Measurements from ENCODE around the gene ABLIM1. TPM values are rescaled to one million over a fixed set of nuclear protein-coding genes. Genes with fewer than 3 reads are reported as not detected.

ABLIM1 gene
- total and polyA plus RNA-seq, 4 donors, result 20.0 to 135 (median 59.9) TPM

GRCh38 chr10:114408968-114409444 is 249.1 kb downstream of the ABLIM1 start:
- no peak overlapping the region for H3K4me3 ChIP-seq
- peaks cover 8 to 18% (median 12%) of the 10 kb centered on the region in 5 donors for H3K4me1 ChIP-seq (ENCODE audit: control insufficient read depth in 5 of 5, insufficient read depth in 5 of 5, low read length in 5 of 5)
- H3K27me3 ChIP-seq (ENCODE audit: control insufficient read depth in 3 of 3, insufficient read depth in 3 of 3, low read length in 2 of 3), result peaks cover 0 to 7% (median 0%) of the 10 kb centered on the region in 3 donors
- 62 to 64% methylated on average over 5 of the region's 5 CpGs for WGBS, 2 donors
- H3K9me3 ChIP-seq (ENCODE audit: control insufficient read depth in 4 of 4, insufficient read depth in 3 of 4, low read length in 3 of 4), result no peaks in the 10 kb centered on the region
- no peaks in the 10 kb centered on the region for H3K36me3 ChIP-seq (ENCODE audit: control insufficient read depth in 4 of 4, insufficient read depth in 4 of 4, low read length in 4 of 4)
- no peak for TF ChIP-seq CTCF (IDR thresholded peaks at IDR 0.05; ENCODE audit: control extremely low read depth, extremely low read depth)
- ATAC-seq (ENCODE audit: insufficient read depth, low FRiP score), result no peak
- no peak overlapping the region for H3K9ac ChIP-seq (ENCODE audit: insufficient read depth in 1 of 2, low read length in 2 of 2)
- DNase-seq, result no peak
- H3K27ac ChIP-seq (ENCODE audit: low read depth in 1 of 2, low read length in 1 of 2), result no peak overlapping the region

DNA sequence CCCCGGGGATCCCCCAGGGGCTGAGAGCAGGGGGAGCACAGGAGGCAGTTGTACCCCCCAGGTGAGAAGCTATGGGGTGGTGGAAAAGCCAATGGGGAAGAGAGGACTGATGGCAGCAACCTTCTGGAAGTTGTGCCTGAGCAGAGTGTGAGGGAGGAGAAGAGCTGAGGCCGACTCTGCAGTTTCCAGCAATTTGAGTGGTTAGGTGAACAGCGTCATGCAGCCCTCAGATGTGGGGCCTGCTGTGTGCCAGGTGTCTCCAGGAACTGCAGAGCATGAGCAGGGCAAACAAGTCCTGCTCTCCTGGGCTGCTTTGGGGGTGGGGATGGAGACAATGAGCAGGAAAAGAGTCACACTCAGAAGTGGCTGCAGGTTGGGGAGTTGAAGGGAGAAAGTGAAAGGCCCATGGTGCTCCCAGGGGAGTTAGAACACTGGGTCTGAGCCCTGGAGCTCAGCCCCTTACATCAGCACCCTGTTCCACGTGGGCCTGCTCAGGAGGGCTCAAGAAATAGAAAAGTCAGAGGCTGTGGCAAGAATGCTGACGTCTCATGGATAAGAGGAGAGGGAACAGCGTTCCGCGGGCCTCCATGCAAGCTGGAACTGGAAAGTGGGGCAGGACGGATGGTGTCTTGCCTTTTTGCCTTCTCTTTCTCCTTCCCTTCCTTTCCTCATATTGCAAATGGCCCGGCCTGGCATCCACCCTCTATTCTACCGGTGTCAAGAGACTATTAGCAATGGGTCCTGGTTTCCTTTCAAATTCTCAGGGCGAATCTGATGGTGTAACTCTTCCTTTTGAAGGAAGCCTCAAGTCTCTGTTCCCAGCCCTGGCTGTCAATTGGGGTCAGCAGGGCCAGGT is 249.7 kb downstream of the ABLIM1 start:
- DNase-seq, result no peak
- no peak for TF ChIP-seq CTCF (IDR thresholded peaks at IDR 0.05; ENCODE audit: control extremely low read depth, extremely low read depth)
- H3K36me3 ChIP-seq (ENCODE audit: control insufficient read depth in 4 of 4, insufficient read depth in 4 of 4, low read length in 4 of 4), result no peaks in the 10 kb centered on the region
- H3K4me3 ChIP-seq, result no peak overlapping the region
- 81 to 89% methylated on average over 12 of the region's 12 CpGs for WGBS, 2 donors
- H3K9me3 ChIP-seq (ENCODE audit: control insufficient read depth in 4 of 4, insufficient read depth in 3 of 4, low read length in 3 of 4), result no peaks in the 10 kb centered on the region
- no peak overlapping the region for H3K27ac ChIP-seq (ENCODE audit: low read depth in 1 of 2, low read length in 1 of 2)
- no peak for ATAC-seq (ENCODE audit: insufficient read depth, low FRiP score)
- no peak overlapping the region for H3K9ac ChIP-seq (ENCODE audit: insufficient read depth in 1 of 2, low read length in 2 of 2)
- peaks cover 8 to 19% (median 11%) of the 10 kb centered on the region in 5 donors for H3K4me1 ChIP-seq (ENCODE audit: control insufficient read depth in 5 of 5, insufficient read depth in 5 of 5, low read length in 5 of 5)
- H3K27me3 ChIP-seq (ENCODE audit: control insufficient read depth in 3 of 3, insufficient read depth in 3 of 3, low read length in 2 of 3), result peaks cover 0 to 7% (median 0%) of the 10 kb centered on the region in 3 donors

DNA sequence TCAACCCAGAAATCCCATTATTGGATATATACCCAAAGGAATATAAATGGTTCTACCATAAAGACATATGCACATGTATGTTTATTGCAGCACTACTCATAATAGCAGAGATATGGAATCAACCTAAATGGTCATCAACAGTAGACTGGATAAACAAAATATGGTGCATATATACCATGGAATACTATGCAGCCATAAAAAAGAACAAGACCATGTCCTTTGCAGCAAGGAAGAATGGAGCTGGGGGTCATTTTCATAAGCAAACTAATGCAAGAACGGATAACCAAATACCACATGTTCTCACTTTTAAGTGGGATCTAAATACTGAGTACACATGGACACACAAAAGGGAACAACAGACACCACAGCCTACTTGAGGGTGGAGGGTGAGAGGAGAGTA is 251.6 kb downstream of the ABLIM1 start:
- H3K36me3 ChIP-seq (ENCODE audit: control insufficient read depth in 4 of 4, insufficient read depth in 4 of 4, low read length in 4 of 4), result no peaks in the 10 kb centered on the region
- WGBS, 2 donors, result 89 to 97% methylated on average over 1 of the region's 1 CpG
- H3K4me3 ChIP-seq, result no peak overlapping the region
- H3K27me3 ChIP-seq (ENCODE audit: control insufficient read depth in 3 of 3, insufficient read depth in 3 of 3, low read length in 2 of 3), result peaks cover 0 to 9% (median 0%) of the 10 kb centered on the region in 3 donors
- H3K9me3 ChIP-seq (ENCODE audit: control insufficient read depth in 4 of 4, insufficient read depth in 3 of 4, low read length in 3 of 4), result no peaks in the 10 kb centered on the region
- no peak for TF ChIP-seq CTCF (IDR thresholded peaks at IDR 0.05; ENCODE audit: control extremely low read depth, extremely low read depth)
- H3K9ac ChIP-seq (ENCODE audit: insufficient read depth in 1 of 2, low read length in 2 of 2), result no peak overlapping the region
- DNase-seq (no peak), ATAC-seq (ENCODE audit: insufficient read depth, low FRiP score) (no peak)
- H3K4me1 ChIP-seq (ENCODE audit: control insufficient read depth in 5 of 5, insufficient read depth in 5 of 5, low read length in 5 of 5), result peaks cover 0 to 29% (median 6%) of the 10 kb centered on the region in 5 donors
- no peak overlapping the region for H3K27ac ChIP-seq (ENCODE audit: low read depth in 1 of 2, low read length in 1 of 2)
